Fibroblast of gingiva (primary cell): ENCODE measurements around the gene ENTPD7.
A peak's percentile ranks its signal among the peaks of the same experiment; 100 is the strongest.

ENCODE experiments used
- DNase-seq: peaks from one replicate; pipeline ENCODE4 v3.0.0-alpha.2; 2011; ENCODE audit warnings: low read depth

Gene ENTPD7

GRCh38 chr10:99648717-99649116 is 10.6 kb upstream of the ENTPD7 start:
- DNase-seq, result no peak

- DNase-seq, result no peak
Observed at GRCh38 chr10:99652800-99653390, 6.4 kb upstream of the ENTPD7 start.

GRCh38 chr10:99654390-99655175 is 4.7 kb upstream of the ENTPD7 start:
- DNase-seq, result no peak

GRCh38 chr10:99656199-99657064 is 2.9 kb upstream of the ENTPD7 start:
- DNase-seq, result no peak

- DNase-seq, result no peak
Observed at GRCh38 chr10:99658622-99659030, 683 bp upstream of the ENTPD7 start.

- no peak for DNase-seq
Observed at GRCh38 chr10:99659868-99660366, 608 bp downstream of the ENTPD7 start.

- no peak for DNase-seq
Observed at GRCh38 chr10:99660662-99661376, 1.5 kb downstream of the ENTPD7 start.

- peak; percentile 86 for DNase-seq
Observed at GRCh38 chr10:99661377-99661763, 2.1 kb downstream of the ENTPD7 start.

- DNase-seq, result no peak
Observed at GRCh38 chr10:99665304-99665703, 6.0 kb downstream of the ENTPD7 start.

GRCh38 chr10:99667108-99667751 is 7.9 kb downstream of the ENTPD7 start:
- no peak for DNase-seq

- no peak for DNase-seq
Observed at GRCh38 chr10:99671386-99671785, 12.1 kb downstream of the ENTPD7 start.

- DNase-seq, result no peak
Observed at GRCh38 chr10:99672884-99673283, 13.6 kb downstream of the ENTPD7 start.

- DNase-seq, result no peak
Observed at GRCh38 chr10:99673492-99673891, 14.2 kb downstream of the ENTPD7 start.

- no peak for DNase-seq
Observed at GRCh38 chr10:99674762-99675161, 15.5 kb downstream of the ENTPD7 start.

GRCh38 chr10:99676426-99676825 is 17.1 kb downstream of the ENTPD7 start:
- peak; percentile 31 for DNase-seq

- DNase-seq, result no peak
Observed at GRCh38 chr10:99676895-99677294, 17.6 kb downstream of the ENTPD7 start.

- DNase-seq, result no peak
Observed at GRCh38 chr10:99678921-99679320, 19.6 kb downstream of the ENTPD7 start.

GRCh38 chr10:99681553-99681952 is 22.2 kb downstream of the ENTPD7 start:
- DNase-seq, result peak; percentile 87

GRCh38 chr10:99682032-99682431 is 22.7 kb downstream of the ENTPD7 start:
- no peak for DNase-seq

GRCh38 chr10:99682752-99683151 is 23.4 kb downstream of the ENTPD7 start:
- DNase-seq, result no peak

GRCh38 chr10:99685597-99685967 is 26.3 kb downstream of the ENTPD7 start:
- DNase-seq, result no peak

GRCh38 chr10:99689461-99689860 is 30.2 kb downstream of the ENTPD7 start:
- DNase-seq, result no peak
